ENCODE measurements around the gene EHBP1.

Gene EHBP1

GRCh38 chr2:63051042-63051794 is 345.7 kb downstream of the EHBP1 start:
- peaks cover 51% of the 10 kb centered on the region for H3K4me1 ChIP-seq (ENCODE audit: control insufficient read depth, insufficient read depth, low read length)
- H3K4me3 ChIP-seq (ENCODE audit: low read depth, low read length), result peak overlapping the region; percentile 71
- no peaks in the 10 kb centered on the region for H3K9me3 ChIP-seq (ENCODE audit: control insufficient read depth, insufficient read depth, low read length)
- peaks cover 96% of the 10 kb centered on the region for H3K27me3 ChIP-seq (ENCODE audit: control insufficient read depth, insufficient read depth, low read length)
- no peak overlapping the region for H3K27ac ChIP-seq (ENCODE audit: low read depth, low read length)
- no peak overlapping the region for H3K9ac ChIP-seq (ENCODE audit: low read depth, low read length)
- H3K36me3 ChIP-seq (ENCODE audit: control insufficient read depth, insufficient read depth, low read length), result no peaks in the 10 kb centered on the region

- no peak overlapping the region for H3K9ac ChIP-seq (ENCODE audit: low read depth, low read length)
- peaks cover 49% of the 10 kb centered on the region for H3K4me1 ChIP-seq (ENCODE audit: control insufficient read depth, insufficient read depth, low read length)
- H3K36me3 ChIP-seq (ENCODE audit: control insufficient read depth, insufficient read depth, low read length), result no peaks in the 10 kb centered on the region
- H3K4me3 ChIP-seq (ENCODE audit: low read depth, low read length), result peak overlapping the region; percentile 71; the same call in 1 of the 2 replicates
- H3K9me3 ChIP-seq (ENCODE audit: control insufficient read depth, insufficient read depth, low read length), result no peaks in the 10 kb centered on the region
- H3K27ac ChIP-seq (ENCODE audit: low read depth, low read length), result no peak overlapping the region
- H3K27me3 ChIP-seq (ENCODE audit: control insufficient read depth, insufficient read depth, low read length), result peaks cover 96% of the 10 kb centered on the region
Measured at GRCh38 chr2:63051795-63052333, 346.4 kb downstream of the EHBP1 start.

DNA sequence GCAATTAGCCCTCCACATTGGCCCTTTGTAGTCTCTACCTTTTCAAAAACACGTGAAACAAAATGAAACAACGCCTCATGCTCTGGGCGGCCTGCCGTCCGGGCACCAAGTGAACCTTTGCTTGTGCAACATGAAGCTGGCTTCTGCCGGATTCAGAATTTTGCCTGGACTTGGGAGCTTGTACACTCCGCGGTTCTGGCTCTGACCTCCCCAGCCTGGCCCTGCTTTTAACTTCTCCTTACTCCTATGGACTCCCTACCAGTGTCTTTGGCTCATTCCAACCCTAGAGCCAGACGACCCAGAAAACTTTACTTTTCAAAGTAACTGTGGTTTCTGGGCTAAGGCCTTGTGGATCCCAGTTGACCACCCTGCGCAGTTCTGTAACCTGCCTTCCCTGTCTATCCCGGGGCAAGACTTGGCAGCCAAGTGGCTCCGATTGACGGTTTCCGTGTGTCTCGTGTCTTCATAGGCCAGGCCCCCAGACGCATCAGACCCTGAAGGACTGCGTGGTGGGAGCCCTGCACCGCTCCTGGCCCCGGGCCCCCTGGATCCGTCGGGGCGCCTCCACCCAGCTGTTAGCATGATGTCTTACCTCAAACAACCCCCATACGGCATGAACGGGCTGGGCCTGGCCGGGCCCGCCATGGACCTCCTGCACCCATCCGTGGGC is 347.0 kb downstream of the EHBP1 start:
- no peak overlapping the region for H3K27ac ChIP-seq (ENCODE audit: low read depth, low read length)
- H3K36me3 ChIP-seq (ENCODE audit: control insufficient read depth, insufficient read depth, low read length), result no peaks in the 10 kb centered on the region
- H3K9ac ChIP-seq (ENCODE audit: low read depth, low read length), result no peak overlapping the region
- peaks cover 47% of the 10 kb centered on the region for H3K4me1 ChIP-seq (ENCODE audit: control insufficient read depth, insufficient read depth, low read length)
- H3K9me3 ChIP-seq (ENCODE audit: control insufficient read depth, insufficient read depth, low read length), result no peaks in the 10 kb centered on the region
- H3K27me3 ChIP-seq (ENCODE audit: control insufficient read depth, insufficient read depth, low read length), result peaks cover 96% of the 10 kb centered on the region
- H3K4me3 ChIP-seq (ENCODE audit: low read depth, low read length), result peak overlapping the region; percentile 71; the same call in 1 of the 2 replicates

GRCh38 chr2:63053081-63053888 is 347.8 kb downstream of the EHBP1 start:
- no peaks in the 10 kb centered on the region for H3K36me3 ChIP-seq (ENCODE audit: control insufficient read depth, insufficient read depth, low read length)
- H3K4me1 ChIP-seq (ENCODE audit: control insufficient read depth, insufficient read depth, low read length), result peaks cover 52% of the 10 kb centered on the region
- H3K9me3 ChIP-seq (ENCODE audit: control insufficient read depth, insufficient read depth, low read length), result no peaks in the 10 kb centered on the region
- no peak overlapping the region for H3K9ac ChIP-seq (ENCODE audit: low read depth, low read length)
- no peak overlapping the region for H3K27ac ChIP-seq (ENCODE audit: low read depth, low read length)
- H3K27me3 ChIP-seq (ENCODE audit: control insufficient read depth, insufficient read depth, low read length), result peaks cover 96% of the 10 kb centered on the region
- peak overlapping the region; percentile 46; the same call in 1 of the 2 replicates for H3K4me3 ChIP-seq (ENCODE audit: low read depth, low read length)

DNA sequence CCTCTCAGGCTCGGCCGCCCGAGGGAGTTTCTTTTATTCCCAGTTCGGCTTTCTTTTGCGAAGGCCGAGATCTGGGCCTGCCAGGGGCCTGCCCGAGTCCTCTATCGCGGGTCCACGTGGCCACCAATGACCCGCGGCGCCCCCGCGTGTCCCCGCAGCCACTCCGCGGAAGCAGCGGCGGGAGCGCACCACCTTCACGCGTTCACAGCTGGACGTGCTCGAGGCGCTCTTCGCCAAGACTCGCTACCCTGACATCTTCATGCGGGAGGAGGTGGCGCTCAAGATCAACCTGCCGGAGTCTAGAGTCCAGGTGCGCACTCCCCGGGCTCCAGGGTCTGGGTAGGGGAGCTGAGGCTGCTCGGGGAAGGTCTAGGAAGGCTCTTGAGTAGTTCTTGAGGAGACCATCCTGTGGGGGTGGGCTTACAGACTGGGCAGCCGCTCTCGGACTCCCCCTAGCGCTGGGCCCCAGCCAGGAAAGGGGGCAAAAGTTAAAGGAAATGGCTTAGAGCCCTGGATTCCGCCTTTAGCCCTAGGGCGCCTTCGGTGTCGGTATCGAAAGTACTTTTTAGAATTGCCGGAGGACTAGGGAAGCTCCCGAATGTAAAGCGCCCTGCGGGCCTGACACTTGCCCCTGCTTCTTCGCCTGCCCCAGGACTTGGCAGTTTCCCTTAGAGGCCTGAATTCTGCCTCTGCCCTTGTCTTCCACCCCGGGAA is 348.5 kb downstream of the EHBP1 start:
- H3K4me1 ChIP-seq (ENCODE audit: control insufficient read depth, insufficient read depth, low read length), result peaks cover 53% of the 10 kb centered on the region
- peak overlapping the region; percentile 46; the same call in 1 of the 2 replicates for H3K4me3 ChIP-seq (ENCODE audit: low read depth, low read length)
- no peak overlapping the region for H3K27ac ChIP-seq (ENCODE audit: low read depth, low read length)
- no peak overlapping the region for H3K9ac ChIP-seq (ENCODE audit: low read depth, low read length)
- no peaks in the 10 kb centered on the region for H3K9me3 ChIP-seq (ENCODE audit: control insufficient read depth, insufficient read depth, low read length)
- no peaks in the 10 kb centered on the region for H3K36me3 ChIP-seq (ENCODE audit: control insufficient read depth, insufficient read depth, low read length)
- H3K27me3 ChIP-seq (ENCODE audit: control insufficient read depth, insufficient read depth, low read length), result peaks cover 96% of the 10 kb centered on the region

GRCh38 chr2:63054841-63055225 is 349.3 kb downstream of the EHBP1 start:
- no peak overlapping the region for H3K27ac ChIP-seq (ENCODE audit: low read depth, low read length)
- peak overlapping the region; percentile 51 for H3K4me3 ChIP-seq (ENCODE audit: low read depth, low read length)
- H3K4me1 ChIP-seq (ENCODE audit: control insufficient read depth, insufficient read depth, low read length), result peaks cover 51% of the 10 kb centered on the region
- H3K9me3 ChIP-seq (ENCODE audit: control insufficient read depth, insufficient read depth, low read length), result no peaks in the 10 kb centered on the region
- H3K9ac ChIP-seq (ENCODE audit: low read depth, low read length), result no peak overlapping the region
- H3K27me3 ChIP-seq (ENCODE audit: control insufficient read depth, insufficient read depth, low read length), result peaks cover 95% of the 10 kb centered on the region
- no peaks in the 10 kb centered on the region for H3K36me3 ChIP-seq (ENCODE audit: control insufficient read depth, insufficient read depth, low read length)

GRCh38 chr2:63055226-63056106 is 350.0 kb downstream of the EHBP1 start:
- Histone ChIP-seq H3K27ac (ENCODE audit: low read depth, low read length) (no peak overlapping the region), H3K4me1 (ENCODE audit: control insufficient read depth, insufficient read depth, low read length) (peaks cover 56% of the 10 kb centered on the region), H3K27me3 (ENCODE audit: control insufficient read depth, insufficient read depth, low read length) (peaks cover 99% of the 10 kb centered on the region), H3K4me3 (ENCODE audit: low read depth, low read length) (peak overlapping the region; percentile 51), H3K9me3 (ENCODE audit: control insufficient read depth, insufficient read depth, low read length) (no peaks in the 10 kb centered on the region), H3K36me3 (ENCODE audit: control insufficient read depth, insufficient read depth, low read length) (no peaks in the 10 kb centered on the region), H3K9ac (ENCODE audit: low read depth, low read length) (no peak overlapping the region)

DNA sequence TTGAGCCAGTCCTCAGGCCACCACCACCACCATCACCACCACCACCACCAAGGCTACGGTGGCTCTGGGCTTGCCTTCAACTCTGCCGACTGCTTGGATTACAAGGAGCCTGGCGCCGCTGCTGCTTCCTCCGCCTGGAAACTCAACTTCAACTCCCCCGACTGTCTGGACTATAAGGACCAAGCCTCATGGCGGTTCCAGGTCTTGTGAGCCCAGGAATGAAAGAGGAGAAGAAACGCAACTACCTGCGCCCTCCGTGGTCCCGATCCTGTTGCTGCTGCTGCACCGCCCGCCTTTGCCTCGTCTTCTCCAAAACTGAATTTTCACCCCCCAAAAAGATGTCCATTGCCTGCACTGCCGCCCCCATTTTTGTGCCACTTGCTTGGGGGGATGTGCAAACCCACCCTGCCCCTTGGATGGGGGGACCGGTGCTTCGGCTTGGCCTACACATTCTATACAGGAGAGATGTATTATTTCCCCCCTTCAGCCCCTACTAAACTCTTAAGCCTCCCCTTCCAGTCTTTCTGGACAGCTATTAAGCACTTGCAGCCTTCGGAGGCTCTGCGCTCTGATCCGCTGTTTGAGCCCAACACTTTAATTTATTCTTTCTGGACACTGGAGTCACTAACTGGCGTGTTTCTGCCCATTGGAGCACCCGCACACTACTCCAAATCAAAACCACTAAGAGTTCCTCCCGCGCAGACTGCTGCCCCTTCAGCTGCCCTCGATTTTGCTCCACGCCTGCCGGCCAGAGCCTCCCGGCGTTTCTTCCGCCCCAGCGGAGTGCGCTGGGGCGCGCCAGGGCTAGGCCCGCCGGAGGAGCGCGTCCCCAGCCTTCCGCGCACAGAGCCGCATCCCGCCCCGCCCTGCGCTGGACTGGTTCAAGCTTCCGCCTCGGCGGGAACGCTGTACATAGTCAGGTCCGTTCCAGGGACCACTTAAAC is 350.9 kb downstream of the EHBP1 start:
- H3K27me3 ChIP-seq (ENCODE audit: control insufficient read depth, insufficient read depth, low read length), result peaks cover 99% of the 10 kb centered on the region
- peak overlapping the region; percentile 51; the same call in 1 of the 2 replicates for H3K4me3 ChIP-seq (ENCODE audit: low read depth, low read length)
- no peak overlapping the region for H3K9ac ChIP-seq (ENCODE audit: low read depth, low read length)
- peaks cover 60% of the 10 kb centered on the region for H3K4me1 ChIP-seq (ENCODE audit: control insufficient read depth, insufficient read depth, low read length)
- no peak overlapping the region for H3K27ac ChIP-seq (ENCODE audit: low read depth, low read length)
- no peaks in the 10 kb centered on the region for H3K36me3 ChIP-seq (ENCODE audit: control insufficient read depth, insufficient read depth, low read length)
- no peaks in the 10 kb centered on the region for H3K9me3 ChIP-seq (ENCODE audit: control insufficient read depth, insufficient read depth, low read length)
